NCI-H345 (cell line): Measurements from ENCODE around the gene HUNK.

ENCODE experiments used
- DNase-seq: peaks from one replicate; lab custom pipeline; 2025; lab: John Stamatoyannopoulos, UW

The HUNK gene

GRCh38 chr21:31959881-31960280 is 87.1 kb downstream of the HUNK start:
- DNase-seq, result no peak

GRCh38 chr21:31961027-31961426 is 88.2 kb downstream of the HUNK start:
- DNase-seq, result no peak

- no peak for DNase-seq
Measured at GRCh38 chr21:31961704-31962103, 88.9 kb downstream of the HUNK start.

GRCh38 chr21:31964692-31965091 is 91.9 kb downstream of the HUNK start:
- no peak for DNase-seq

GRCh38 chr21:31967334-31967733 is 94.5 kb downstream of the HUNK start:
- DNase-seq, result no peak

GRCh38 chr21:31972622-31973021 is 99.8 kb downstream of the HUNK start:
- DNase-seq, result no peak

- no peak for DNase-seq
Measured at GRCh38 chr21:31973402-31973944, 100.7 kb downstream of the HUNK start.

- no peak for DNase-seq
Measured at GRCh38 chr21:31974454-31974985, 101.7 kb downstream of the HUNK start.

GRCh38 chr21:31975491-31975890 is 102.7 kb downstream of the HUNK start:
- DNase-seq, result no peak

- DNase-seq, result no peak
Measured at GRCh38 chr21:31977816-31978215, 105.0 kb downstream of the HUNK start.

- DNase-seq, result no peak
Measured at GRCh38 chr21:31983120-31983519, 110.3 kb downstream of the HUNK start.

- DNase-seq, result no peak
Measured at GRCh38 chr21:31983554-31983953, 110.7 kb downstream of the HUNK start.

GRCh38 chr21:31985398-31985797 is 112.6 kb downstream of the HUNK start:
- DNase-seq, result no peak

GRCh38 chr21:31986035-31986856 is 113.4 kb downstream of the HUNK start:
- DNase-seq, result no peak

GRCh38 chr21:31987696-31988095 is 114.9 kb downstream of the HUNK start:
- DNase-seq, result no peak

GRCh38 chr21:31988492-31989290 is 115.9 kb downstream of the HUNK start:
- DNase-seq, result no peak

- no peak for DNase-seq
Measured at GRCh38 chr21:31991356-31992331, 118.8 kb downstream of the HUNK start.

- no peak for DNase-seq
Measured at GRCh38 chr21:31992391-31992790, 119.6 kb downstream of the HUNK start.

- DNase-seq, result no peak
Measured at GRCh38 chr21:31993826-31994825, 121.3 kb downstream of the HUNK start.

GRCh38 chr21:31997191-31997590 is 124.4 kb downstream of the HUNK start:
- DNase-seq, result no peak
